ENCODE results near the gene CXXC1. TPM values are rescaled to one million over a fixed set of nuclear protein-coding genes. Genes with fewer than 3 reads are reported as not detected.
"Not testable (repeated sequence)": the region's sequence is repeated elsewhere in the genome, so short reads cannot be mapped to it uniquely, and the experiment has no call there.

The CXXC1 gene
- total RNA-seq, 1 donor from 2014 or later = 35.0 TPM

DNA sequence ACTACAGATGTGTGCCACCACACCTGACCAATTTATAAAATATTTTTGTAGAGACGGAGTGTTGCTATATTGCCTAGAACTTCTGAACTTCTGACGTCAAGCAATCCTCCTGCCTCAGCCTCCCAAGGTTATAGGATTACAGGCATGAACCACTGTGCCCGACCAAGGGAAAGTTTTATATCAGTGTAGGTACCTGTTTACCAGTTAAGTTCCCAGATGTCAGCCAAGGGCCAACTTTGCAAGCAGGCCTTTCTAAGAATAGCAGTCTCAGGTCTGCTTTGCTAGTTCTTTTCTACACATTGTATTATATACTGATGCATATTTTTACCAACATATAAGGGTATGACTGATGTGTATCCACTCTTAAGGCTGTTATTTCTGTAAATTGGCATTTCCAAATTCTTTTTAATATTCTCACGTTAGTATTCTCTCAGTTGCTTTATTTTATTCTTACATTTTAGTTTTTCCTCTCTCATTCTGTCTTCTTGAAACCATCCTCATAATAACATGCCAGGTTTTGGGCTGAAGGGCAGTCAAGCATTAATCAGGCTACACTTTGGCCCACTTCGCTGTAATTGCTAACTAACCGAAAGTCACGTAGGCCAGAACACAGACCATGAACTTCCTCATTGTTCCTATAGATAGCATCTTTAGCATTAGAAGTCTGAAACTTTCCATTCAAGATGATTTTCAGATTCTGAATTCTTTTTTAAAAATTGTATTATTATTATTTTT lies 25.0 kb upstream of the CXXC1 start:
- Histone ChIP-seq H3K4me3 (no peak overlapping the region), H2AFZ (replicated peaks) (no peak overlapping the region), H3K79me2 (ENCODE audit: low read depth) (no peaks in the 10 kb centered on the region), H3K4me1 (no peaks in the 10 kb centered on the region), H3K27ac (no peak overlapping the region), H4K20me1 (ENCODE audit: low read depth) (no peaks in the 10 kb centered on the region), H3F3A (ENCODE audit: low read depth) (no peaks in the 10 kb centered on the region), H3K27me3 (peaks cover 53% of the 10 kb centered on the region), H3K9me3 (ENCODE audit: low read depth) (no peaks in the 10 kb centered on the region), H3K9ac (no peak overlapping the region), H3K4me2 (no peak overlapping the region), H3K36me3 (no peaks in the 10 kb centered on the region)
- no peaks in the 10 kb centered on the region for H3K4me1 Mint-ChIP-seq
- no peak overlapping the region for H3K27ac Mint-ChIP-seq
- no peak for TF ChIP-seq CTCF (IDR thresholded peaks at IDR 0.05)
- TF ChIP-seq EZH2 (IDR thresholded peaks at IDR 0.05) = no peak
- TF ChIP-seq EZH2phosphoT487 (IDR thresholded peaks at IDR 0.05) = no peak
- no peaks in the 10 kb centered on the region for H3K36me3 Mint-ChIP-seq
- DNase-seq (ENCODE audit: low spot score) = no peak
- H3K27me3 Mint-ChIP-seq (ENCODE audit: insufficient read depth, low read depth) = no peaks in the 10 kb centered on the region
- peaks cover 7% of the 10 kb centered on the region for H3K9me3 Mint-ChIP-seq
- H3K4me3 Mint-ChIP-seq = no peak overlapping the region

DNA sequence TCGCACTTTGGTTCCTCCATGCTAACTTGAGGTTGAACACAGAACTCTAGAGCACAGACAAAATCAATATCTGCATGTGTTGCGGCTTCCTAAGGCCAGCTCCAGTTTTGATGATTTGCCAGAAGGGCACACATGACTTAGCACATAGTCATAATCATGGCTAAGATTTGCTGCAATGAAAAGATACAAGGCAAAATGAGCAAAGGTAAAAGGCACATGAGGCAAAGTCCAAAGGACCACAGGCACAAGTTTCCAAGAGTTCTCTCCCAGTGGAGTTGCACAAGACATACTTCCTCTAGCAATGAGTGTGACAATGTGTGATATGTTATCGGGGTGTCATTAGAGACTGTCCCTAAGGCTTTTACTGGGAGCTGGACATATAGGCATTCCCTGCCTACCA lies 24.2 kb upstream of the CXXC1 start:
- Histone ChIP-seq H3K27me3 (peaks cover 59% of the 10 kb centered on the region), H2AFZ (replicated peaks) (peak overlapping the region; percentile 27), H3K4me2 (no peak overlapping the region), H3K79me2 (ENCODE audit: low read depth) (no peaks in the 10 kb centered on the region), H3K36me3 (no peaks in the 10 kb centered on the region), H3K4me3 (no peak overlapping the region), H4K20me1 (ENCODE audit: low read depth) (no peaks in the 10 kb centered on the region), H3K27ac (no peak overlapping the region), H3F3A (ENCODE audit: low read depth) (no peaks in the 10 kb centered on the region), H3K9me3 (ENCODE audit: low read depth) (no peaks in the 10 kb centered on the region), H3K9ac (no peak overlapping the region), H3K4me1 (no peaks in the 10 kb centered on the region)
- no peak overlapping the region for H3K27ac Mint-ChIP-seq
- DNase-seq (ENCODE audit: low spot score) = no peak
- peaks cover 7% of the 10 kb centered on the region for H3K9me3 Mint-ChIP-seq
- H3K4me3 Mint-ChIP-seq = no peak overlapping the region
- H3K4me1 Mint-ChIP-seq = no peaks in the 10 kb centered on the region
- peaks cover 3% of the 10 kb centered on the region for H3K27me3 Mint-ChIP-seq (ENCODE audit: insufficient read depth, low read depth)
- TF ChIP-seq CTCF (IDR thresholded peaks at IDR 0.05) (no peak), EZH2phosphoT487 (IDR thresholded peaks at IDR 0.05) (no peak), EZH2 (IDR thresholded peaks at IDR 0.05) (no peak)
- H3K36me3 Mint-ChIP-seq = no peaks in the 10 kb centered on the region

DNA sequence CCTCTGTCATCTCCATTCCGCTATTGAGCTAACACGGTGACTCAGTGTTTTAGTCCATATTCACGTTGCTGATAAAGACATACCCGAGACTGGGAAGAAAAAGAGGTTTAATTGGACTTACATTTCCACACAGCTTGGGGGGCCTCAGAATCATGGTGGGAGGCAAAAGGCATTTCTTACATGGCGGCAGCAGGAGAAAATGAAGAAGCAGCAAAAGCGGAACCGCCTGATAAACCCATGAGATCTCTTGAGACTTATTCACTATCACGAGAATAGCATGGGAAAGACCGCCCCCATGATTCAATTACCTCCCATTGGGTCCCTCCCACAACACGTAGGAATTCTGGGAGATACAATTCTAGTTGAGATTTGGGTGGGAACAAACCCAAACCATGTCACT lies 22.6 kb upstream of the CXXC1 start:
- no peak for TF ChIP-seq CTCF (IDR thresholded peaks at IDR 0.05)
- TF ChIP-seq EZH2phosphoT487 (IDR thresholded peaks at IDR 0.05) = no peak
- TF ChIP-seq EZH2 (IDR thresholded peaks at IDR 0.05) = no peak
- no peak overlapping the region for H2AFZ ChIP-seq (replicated peaks)
- H3K4me1 ChIP-seq = no peaks in the 10 kb centered on the region
- no peak for DNase-seq (ENCODE audit: low spot score)
- H3K4me2 ChIP-seq = no peak overlapping the region
- H3K9me3 ChIP-seq (ENCODE audit: low read depth) = peaks cover 6% of the 10 kb centered on the region
- H3K27ac ChIP-seq = no peak overlapping the region
- H3K4me3 ChIP-seq = no peak overlapping the region
- Mint-ChIP-seq H3K4me3 (no peak overlapping the region), H3K27ac (no peak overlapping the region), H3K4me1 (no peaks in the 10 kb centered on the region), H3K27me3 (ENCODE audit: insufficient read depth, low read depth) (peaks cover 3% of the 10 kb centered on the region), H3K9me3 (peaks cover 7% of the 10 kb centered on the region), H3K36me3 (no peaks in the 10 kb centered on the region)
- peaks cover 69% of the 10 kb centered on the region for H3K27me3 ChIP-seq
- no peaks in the 10 kb centered on the region for H3F3A ChIP-seq (ENCODE audit: low read depth)
- H4K20me1 ChIP-seq (ENCODE audit: low read depth) = no peaks in the 10 kb centered on the region
- no peaks in the 10 kb centered on the region for H3K79me2 ChIP-seq (ENCODE audit: low read depth)
- no peak overlapping the region for H3K9ac ChIP-seq
- H3K36me3 ChIP-seq = no peaks in the 10 kb centered on the region

DNA sequence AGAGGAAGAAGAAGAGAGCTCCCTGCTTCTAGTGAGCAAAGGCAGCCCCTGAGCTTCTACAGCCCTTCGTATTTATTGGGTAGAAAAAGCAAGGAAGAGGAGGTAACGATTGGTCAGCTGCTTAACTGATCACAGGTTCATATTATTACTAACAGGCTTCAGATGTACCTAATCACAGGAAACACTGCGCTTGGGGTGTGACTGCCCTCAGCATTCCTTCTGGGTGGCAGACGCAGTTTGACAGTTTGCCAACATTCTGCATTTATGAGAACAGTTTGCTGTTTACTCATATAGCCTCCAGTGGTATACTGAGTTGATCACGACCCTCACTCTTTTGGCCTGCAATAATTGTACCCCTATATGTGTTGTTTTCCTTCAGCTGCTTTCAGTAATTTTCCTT lies 21.4 kb upstream of the CXXC1 start:
- H4K20me1 ChIP-seq (ENCODE audit: low read depth); H3F3A ChIP-seq (ENCODE audit: low read depth); H3K4me3 Mint-ChIP-seq; H3K4me3 ChIP-seq; H3K4me1 Mint-ChIP-seq; H3K4me1 ChIP-seq; H3K4me2 ChIP-seq; H3K36me3 Mint-ChIP-seq; H3K27ac Mint-ChIP-seq; H3K36me3 ChIP-seq; H3K9me3 Mint-ChIP-seq; H3K79me2 ChIP-seq (ENCODE audit: low read depth); H2AFZ ChIP-seq (replicated peaks); DNase-seq (ENCODE audit: low spot score); H3K27me3 Mint-ChIP-seq (ENCODE audit: insufficient read depth, low read depth); H3K9me3 ChIP-seq (ENCODE audit: low read depth); H3K9ac ChIP-seq; H3K27ac ChIP-seq: not testable (repeated sequence)
- peaks cover 73% of the 10 kb centered on the region for H3K27me3 ChIP-seq
